Hematopoietic multipotent progenitor cell treated with erythropoietin and hydrocortisone succinate and interleukin-3 and kit ligand, for 6 days (in vitro differentiated cells): ENCODE results near the gene MTHFSD.

Source experiments
- DNase-seq: peaks from one replicate; pipeline ENCODE4 v3.0.0-alpha.2; 2015

Gene MTHFSD

GRCh38 chr16:86524029-86524428, 31.0 kb downstream of the MTHFSD start:
- DNase-seq = no peak

DNA sequence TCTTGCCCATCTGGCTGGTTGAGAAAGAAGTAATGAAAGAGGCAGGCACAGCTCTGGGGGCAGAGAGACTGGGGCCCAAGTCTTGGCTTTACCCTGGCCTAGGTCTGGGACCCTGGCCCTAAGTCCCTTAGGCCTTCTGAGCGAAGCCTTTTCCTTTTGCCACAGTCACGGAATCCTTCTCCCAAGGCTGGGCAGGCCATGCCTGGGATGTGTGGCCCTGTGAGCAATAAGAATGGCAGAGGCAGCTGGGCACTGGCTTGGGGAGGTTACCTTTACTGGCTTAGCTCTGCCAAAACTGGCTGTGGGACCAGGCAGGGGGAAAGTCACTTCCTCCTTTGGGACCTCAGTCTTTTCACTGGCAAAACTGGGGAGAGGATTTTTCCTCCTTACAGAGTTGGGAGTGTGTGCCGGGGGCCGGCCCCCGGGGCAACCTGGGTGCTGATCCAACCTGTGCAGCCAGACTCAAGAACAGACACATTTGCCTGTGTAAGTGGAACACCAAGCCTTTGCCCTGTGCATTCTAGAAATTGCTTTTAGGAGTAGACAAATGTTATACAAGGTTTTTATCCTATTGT, 31.8 kb downstream of the MTHFSD start:
- no peak for DNase-seq

DNA sequence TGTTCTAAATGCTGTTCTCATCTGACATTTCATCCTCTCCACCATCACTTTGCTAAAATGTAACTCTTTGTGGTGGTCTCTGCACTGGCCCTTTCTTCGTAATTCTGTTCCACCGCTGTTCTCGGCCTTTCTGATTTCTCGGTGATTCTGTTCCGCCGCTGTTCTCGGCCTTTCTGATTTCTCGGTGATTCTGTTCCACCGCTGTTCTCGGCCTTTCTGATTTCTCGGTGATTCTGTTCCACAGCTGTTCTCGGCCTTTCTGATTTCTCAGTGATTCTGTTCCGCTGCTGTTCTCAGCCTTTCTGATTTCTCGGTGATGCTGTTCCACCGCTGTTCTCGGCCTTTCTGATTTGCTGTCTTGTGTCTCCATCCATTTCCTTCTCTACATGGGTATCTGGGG, 32.4 kb downstream of the MTHFSD start:
- DNase-seq = no peak

DNA sequence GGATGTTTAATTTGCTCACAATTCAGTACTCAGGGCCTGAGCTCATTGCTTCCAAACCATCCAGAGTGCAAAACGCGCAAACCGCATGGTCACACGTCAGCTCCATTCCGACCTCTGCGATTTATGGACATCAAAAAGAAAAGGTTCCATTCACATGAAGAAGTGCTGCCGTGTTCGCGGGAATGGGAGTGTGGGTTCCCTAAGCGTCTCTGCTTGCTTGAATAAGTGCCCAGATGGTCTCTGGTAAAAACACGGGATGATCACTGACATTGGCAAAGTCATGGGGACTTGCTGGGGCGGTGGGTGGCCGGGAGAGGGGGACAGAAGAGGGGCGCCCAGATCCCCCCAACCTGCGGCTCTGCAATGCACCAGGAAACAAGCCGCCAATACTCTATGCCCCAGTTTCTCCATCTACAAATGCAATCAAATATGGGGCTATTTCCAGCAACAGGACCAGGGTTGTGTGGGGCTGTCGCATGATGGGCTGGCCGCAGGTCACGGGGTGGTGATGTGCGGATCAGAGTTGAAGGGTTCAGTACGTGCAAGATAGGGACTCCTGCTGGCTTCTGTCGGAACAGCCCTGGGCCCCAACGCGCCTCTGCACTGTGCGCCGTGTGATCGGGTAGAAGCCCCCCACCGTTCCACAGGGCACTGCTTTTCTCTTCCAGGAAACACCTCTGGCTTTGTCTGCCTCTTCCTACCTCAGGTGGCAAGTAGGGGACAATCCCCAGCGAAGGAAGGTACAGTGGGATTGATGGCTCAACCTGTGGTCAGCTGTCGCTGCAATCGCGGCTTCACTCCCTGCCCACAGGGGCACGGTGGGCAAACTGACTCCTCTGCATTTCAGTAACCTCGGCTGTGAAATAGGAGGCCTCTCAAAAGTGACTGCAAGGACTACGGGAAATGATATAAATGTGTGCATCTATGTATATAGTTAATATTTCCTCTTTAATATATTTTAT, 33.5 kb downstream of the MTHFSD start:
- DNase-seq = no peak

GRCh38 chr16:86520317-86521210, 34.5 kb downstream of the MTHFSD start:
- DNase-seq = no peak

DNA sequence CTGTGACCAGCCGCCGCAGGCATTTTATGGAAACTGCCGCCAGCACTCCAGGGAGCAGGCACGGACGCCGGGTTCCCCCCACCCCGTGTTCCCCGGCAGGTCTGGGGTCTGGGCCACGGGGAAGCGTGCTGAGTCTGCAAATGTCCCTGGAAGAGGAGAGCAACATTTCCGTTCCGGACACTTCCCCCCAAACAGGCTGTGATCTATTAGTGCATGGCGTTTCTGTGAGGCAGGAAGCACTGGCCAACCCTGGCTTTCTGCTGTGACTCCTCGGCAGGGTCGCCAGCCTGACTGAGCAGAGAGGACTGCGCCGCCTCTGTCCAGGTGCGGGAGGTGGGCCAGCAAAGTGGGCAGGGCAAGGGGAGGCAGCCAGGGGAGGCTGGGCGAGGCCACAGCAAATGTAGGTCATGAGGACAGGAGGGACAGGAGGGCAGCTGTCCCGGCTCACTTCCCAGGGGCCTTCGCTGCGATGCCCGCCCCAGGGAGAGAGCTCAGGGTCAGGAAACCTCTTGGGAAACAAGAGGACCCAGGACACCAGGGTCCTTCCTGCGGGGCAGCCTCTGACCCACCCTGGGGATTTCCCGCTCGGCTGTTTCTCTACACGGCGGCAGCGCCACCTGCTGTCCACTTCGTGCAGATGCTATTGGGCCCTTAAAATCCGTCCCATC, 35.3 kb downstream of the MTHFSD start:
- peak; percentile 74 for DNase-seq

DNA sequence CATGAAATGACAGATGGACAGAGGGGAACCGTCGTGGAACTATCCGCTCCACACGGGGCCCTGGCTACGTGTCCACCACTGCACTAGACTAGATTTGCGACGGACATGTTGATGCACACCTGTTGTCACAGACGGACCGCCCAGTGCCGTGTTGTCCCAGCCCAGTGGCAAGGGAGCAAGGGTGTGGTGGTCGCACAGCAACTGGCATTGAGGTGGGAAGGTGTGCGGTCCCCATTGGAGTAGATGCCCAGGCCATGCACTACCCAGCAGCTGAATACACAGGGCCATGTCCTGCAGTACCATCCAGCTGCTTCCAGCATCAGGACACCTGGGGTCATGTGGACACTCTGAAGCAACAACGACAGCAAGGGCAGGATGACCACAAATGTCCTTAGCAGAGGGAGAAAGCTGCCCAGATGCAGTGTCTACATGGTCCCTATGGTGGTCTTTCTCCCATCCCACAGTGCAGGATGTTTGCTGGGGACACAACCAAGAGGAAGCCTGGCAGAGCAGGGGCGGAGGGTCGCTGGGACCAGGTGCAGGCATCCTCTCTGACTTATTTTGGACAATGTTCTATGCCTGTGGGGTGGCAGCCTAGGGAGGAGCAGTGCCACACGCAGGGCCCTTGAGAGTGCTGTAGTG, 35.9 kb downstream of the MTHFSD start:
- no peak for DNase-seq

GRCh38 chr16:86517652-86518258, 37.3 kb downstream of the MTHFSD start:
- DNase-seq = peak; percentile 66

DNA sequence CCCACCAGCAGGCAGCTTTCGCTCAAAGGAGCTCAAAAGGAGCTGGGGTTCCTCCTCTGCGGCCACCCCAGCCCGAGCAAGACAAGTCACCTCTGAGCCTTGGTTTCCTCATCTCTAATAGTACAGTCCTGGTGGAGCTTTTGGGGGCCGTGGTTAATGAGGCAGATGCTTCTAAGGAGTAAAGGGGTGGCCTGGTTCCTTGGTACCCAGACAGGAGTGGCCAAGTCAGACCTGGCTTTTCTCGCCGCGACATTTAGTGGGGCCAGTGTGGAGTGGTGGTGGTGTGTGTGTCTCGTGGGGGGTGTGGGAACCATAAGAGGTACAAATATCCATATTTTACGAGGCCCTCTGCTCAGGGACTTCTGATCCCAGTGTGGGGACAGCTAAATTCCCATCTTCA, 38.0 kb downstream of the MTHFSD start:
- DNase-seq = no peak

DNA sequence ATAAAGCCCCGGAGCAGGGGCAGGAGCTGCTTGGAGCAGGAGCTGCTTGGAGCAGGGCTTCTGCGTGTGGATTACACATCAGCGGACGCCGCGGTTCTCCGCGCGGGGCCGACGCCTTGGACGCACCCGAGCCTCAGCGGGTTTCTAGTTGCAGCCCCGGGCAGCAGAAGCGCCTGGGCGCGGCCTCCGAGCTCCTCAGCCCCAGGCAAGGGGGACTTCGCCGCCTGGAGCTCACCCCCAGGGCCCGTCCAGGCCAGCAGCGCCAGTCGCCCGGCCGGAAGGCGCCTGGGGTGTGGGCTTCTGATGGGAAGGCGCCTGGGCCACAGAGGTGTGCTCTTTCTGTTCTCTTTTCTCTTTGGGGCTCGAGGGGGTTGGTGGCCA, 38.4 kb downstream of the MTHFSD start:
- no peak for DNase-seq

GRCh38 chr16:86515777-86516622, 39.0 kb downstream of the MTHFSD start:
- DNase-seq = no peak

DNA sequence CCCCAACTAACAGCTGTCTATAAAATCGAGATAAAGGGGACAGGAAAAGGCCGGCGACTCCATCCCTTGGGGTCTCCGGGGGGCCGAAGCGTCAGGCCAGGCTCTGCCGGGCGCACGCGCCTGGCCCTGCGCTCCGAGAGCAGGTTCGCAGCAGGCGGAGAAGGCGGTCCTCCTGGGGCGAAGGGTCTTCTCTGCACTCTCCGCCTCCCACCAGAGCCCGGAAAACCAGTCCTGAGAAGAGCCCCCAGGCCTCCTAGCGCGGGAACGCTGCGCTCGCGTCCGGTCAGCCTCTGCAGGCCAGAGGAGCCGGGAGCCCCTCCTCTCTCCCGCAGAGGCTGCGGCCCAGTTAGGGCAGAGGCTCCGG, 39.6 kb downstream of the MTHFSD start:
- DNase-seq = no peak

- no peak for DNase-seq
Measured at GRCh38 chr16:86514481-86515376, 40.3 kb downstream of the MTHFSD start.

DNA sequence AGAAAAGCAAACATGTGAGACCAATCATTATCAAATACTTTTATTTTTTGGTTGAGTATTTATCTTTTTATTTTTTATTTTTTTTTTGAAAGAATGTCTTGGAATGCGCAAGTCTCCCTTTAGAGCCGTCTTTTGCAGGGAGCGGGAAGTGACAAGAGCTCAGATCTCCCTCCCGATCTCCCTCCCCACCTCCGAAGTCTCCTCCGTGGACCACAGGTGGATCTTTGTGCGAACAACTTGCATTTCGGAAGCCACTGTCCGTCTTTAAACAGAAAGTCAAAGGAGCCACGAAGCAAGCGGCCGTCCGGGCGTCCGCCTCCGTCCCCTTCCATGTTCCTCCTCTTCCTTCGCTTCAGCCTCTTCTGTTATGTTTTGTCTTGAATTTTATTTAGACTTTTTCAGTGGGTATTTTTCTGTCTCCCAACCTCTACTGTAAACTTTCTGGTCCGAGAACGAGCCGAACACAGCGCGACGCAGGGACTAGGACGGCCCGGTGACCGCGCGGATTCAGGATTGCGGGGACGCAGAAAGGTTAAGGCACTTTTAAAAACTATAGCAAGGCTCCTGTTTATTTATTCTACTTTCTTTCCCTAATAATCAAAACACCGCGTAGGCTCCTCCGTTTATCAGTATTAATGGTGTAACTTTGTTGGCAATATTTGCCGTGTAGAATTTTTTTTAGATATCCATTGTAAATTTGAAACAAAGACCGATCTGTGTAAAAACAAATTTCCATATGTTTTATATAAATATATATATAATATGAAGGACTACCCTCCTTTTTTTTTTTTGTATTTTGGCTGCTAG, 41.4 kb downstream of the MTHFSD start:
- DNase-seq = no peak

GRCh38 chr16:86512860-86513470, 42.1 kb downstream of the MTHFSD start:
- no peak for DNase-seq

DNA sequence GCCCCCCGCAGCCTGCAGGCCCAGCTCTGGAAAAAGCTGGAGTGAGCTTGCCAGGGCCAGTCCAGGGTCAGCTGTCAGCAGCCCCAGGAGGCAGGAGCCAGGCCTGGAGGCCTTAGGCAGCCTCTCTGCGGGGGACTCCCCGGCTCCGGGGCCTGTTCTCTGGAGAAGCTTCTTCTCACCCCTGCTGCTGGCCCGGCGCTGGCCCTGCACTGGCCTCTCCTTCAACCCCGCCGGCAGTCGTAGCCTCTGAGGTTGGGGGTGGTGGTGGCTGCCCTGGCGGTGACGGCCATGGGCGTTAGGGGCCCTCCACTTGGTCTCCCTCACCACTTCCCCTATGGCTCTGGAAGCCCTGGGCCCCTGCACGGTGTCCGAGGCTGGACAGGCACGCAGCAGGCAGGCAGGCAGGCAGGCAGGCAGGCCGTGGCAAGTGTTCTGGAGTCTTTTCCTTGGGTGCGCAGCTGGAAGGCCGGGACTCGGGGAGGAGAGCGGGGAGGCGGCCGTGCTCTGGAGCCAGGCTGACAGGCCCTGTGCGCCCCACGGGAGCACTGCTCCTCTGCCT, 42.7 kb downstream of the MTHFSD start:
- no peak for DNase-seq

DNA sequence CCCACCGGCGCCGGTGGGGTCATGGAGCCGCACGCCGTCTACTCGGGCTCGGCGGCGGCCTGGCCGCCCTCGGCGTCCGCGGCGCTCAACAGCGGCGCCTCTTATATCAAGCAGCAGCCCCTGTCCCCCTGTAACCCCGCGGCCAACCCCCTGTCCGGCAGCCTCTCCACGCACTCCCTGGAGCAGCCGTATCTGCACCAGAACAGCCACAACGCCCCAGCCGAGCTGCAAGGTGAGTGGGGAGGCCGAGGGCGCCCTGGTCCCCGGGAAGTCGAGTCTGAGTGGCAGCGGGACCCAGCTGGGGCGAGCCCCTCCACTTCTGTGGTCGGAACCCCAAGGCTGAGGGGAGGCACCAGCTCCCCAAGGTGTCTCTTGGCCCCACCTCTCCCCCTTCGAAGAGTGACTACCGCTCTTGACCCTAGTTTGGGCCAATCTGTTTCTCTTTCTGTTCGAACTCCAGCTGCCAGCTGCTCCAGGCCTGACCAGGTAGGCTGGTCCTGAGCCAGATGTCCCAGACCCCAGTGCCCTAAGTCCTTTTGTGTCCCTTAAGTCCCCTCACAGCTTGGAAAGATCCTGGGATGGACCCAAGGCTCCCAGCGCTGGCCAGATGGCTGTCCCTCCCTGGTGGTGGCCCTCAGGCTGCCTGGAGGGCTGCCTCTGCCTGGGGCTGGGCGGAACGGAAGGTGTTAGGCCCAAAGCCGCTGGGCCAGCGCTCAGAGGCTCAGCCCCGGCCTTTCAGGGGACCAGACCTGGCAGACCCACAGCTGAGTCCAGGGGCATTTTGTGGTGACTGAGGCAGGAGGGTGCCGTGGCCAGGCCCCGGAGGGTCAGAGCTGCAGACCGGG, 43.5 kb downstream of the MTHFSD start:
- DNase-seq = no peak
